SK-N-SH treated with all-trans-retinoic acid at 6 μM for 48 hours (cell line): ENCODE measurements around the gene UBASH3A.

Experiments
- ATAC-seq: fragments of 200-7000 bp; cut with Tn5 transposase; 3 replicates; pipeline ENCODE4 v1.9.1; 2020; ENCODE audit warnings: mild to moderate bottlenecking, moderate library complexity
- ARNTL ChIP-seq: fragments of 450-650 bp; formaldehyde crosslinking; IDR thresholded peaks from 2 replicates; pipeline ENCODE4 v1.5.0; 2020; ENCODE audit warnings: low read depth, mild to moderate bottlenecking, moderate library complexity, borderline replicate concordance
- BACH2 ChIP-seq: fragments of 250-450 bp; sonication (Bioruptor Pico); IDR thresholded peaks from 2 replicates; pipeline ENCODE4 v1.9.0; 2021; ENCODE audit warnings: mild to moderate bottlenecking, borderline replicate concordance
- CSDC2 ChIP-seq: fragments of 250-450 bp; sonication (Bioruptor Pico); IDR thresholded peaks from 2 replicates; pipeline ENCODE4 v1.5.0; 2020; ENCODE audit warnings: mild to moderate bottlenecking, moderate library complexity
- ESRRG ChIP-seq: fragments of 250-450 bp; sonication (Bioruptor Pico); IDR thresholded peaks from 2 replicates; pipeline ENCODE4 v1.6.1; 2021; ENCODE audit warnings: mild to moderate bottlenecking
- GLIS3 ChIP-seq: fragments of 250-450 bp; sonication (Bioruptor Pico); IDR thresholded peaks from 2 replicates; pipeline ENCODE4 v1.5.0; 2020; ENCODE audit warnings: mild to moderate bottlenecking, moderate library complexity
- ISL1 ChIP-seq: fragments of 250-450 bp; sonication (Bioruptor Pico); IDR thresholded peaks from 2 replicates; pipeline ENCODE4 v2.1.2; 2022; ENCODE audit warnings: mild to moderate bottlenecking, moderate library complexity
- POU6F1 ChIP-seq: fragments of 250-450 bp; sonication (Bioruptor Pico); IDR thresholded peaks from 2 replicates; pipeline ENCODE4 v1.8.0; 2021; ENCODE audit warnings: low read depth, mild to moderate bottlenecking, moderate library complexity, borderline replicate concordance
- PPARA ChIP-seq: fragments of 250-450 bp; sonication (Bioruptor Pico); IDR thresholded peaks from 2 replicates; pipeline ENCODE4 v1.5.0; 2020; ENCODE audit warnings: mild to moderate bottlenecking, borderline replicate concordance
- RARB ChIP-seq: fragments of 250-450 bp; sonication (Bioruptor Pico); IDR thresholded peaks from 2 replicates; pipeline ENCODE4 v1.8.0; 2021; ENCODE audit warnings: mild to moderate bottlenecking, moderate library complexity
- SNAI2 ChIP-seq: fragments of 250-450 bp; sonication (Bioruptor Pico); IDR thresholded peaks from 2 replicates; pipeline ENCODE4 v1.5.0; 2020; ENCODE audit warnings: mild to moderate bottlenecking, moderate library complexity
- TCF4 ChIP-seq: fragments of 250-450 bp; sonication (Bioruptor Pico); IDR thresholded peaks from 2 replicates; pipeline ENCODE4 v1.8.0; 2021; ENCODE audit warnings: mild to moderate bottlenecking, moderate library complexity, borderline replicate concordance
- TOX ChIP-seq: fragments of 250-450 bp; sonication (Bioruptor Pico); IDR thresholded peaks from 2 replicates; pipeline ENCODE4 v1.8.0; 2021; ENCODE audit warnings: mild to moderate bottlenecking, moderate library complexity, borderline replicate concordance
- TSHZ2 ChIP-seq: fragments of 250-450 bp; sonication (Bioruptor Pico); IDR thresholded peaks from 2 replicates; pipeline ENCODE4 v1.5.0; 2020; ENCODE audit warnings: mild to moderate bottlenecking, moderate library complexity
- ZC3H10 ChIP-seq: fragments of 250-450 bp; sonication (Bioruptor Pico); IDR thresholded peaks from 2 replicates; pipeline ENCODE4 v1.5.1; 2021; ENCODE audit warnings: mild to moderate bottlenecking, moderate library complexity
- ZFP3 ChIP-seq: fragments of 250-450 bp; sonication (Bioruptor Pico); IDR thresholded peaks from 2 replicates; pipeline ENCODE4 v1.5.0; 2020; ENCODE audit warnings: mild to moderate bottlenecking, moderate library complexity
- ZFP30 ChIP-seq: fragments of 450-650 bp; formaldehyde crosslinking; IDR thresholded peaks from 2 replicates; pipeline ENCODE4 v1.5.0; 2022; ENCODE audit warnings: mild to moderate bottlenecking, moderate library complexity
- ZNF565 ChIP-seq: fragments of 450-650 bp; formaldehyde crosslinking; conservative IDR thresholded peaks from 2 replicates; pipeline ENCODE4 v1.5.0; 2020; ENCODE audit warnings: low read depth, mild to moderate bottlenecking, moderate library complexity
- ZNF70 ChIP-seq: fragments of 450-650 bp; formaldehyde crosslinking; IDR thresholded peaks from 2 replicates; pipeline ENCODE4 v1.5.0; 2020; ENCODE audit warnings: mild to moderate bottlenecking, moderate library complexity
- ZNF8 ChIP-seq: fragments of 450-650 bp; formaldehyde crosslinking; IDR thresholded peaks from 2 replicates; pipeline ENCODE4 v1.5.0; 2020; ENCODE audit warnings: mild to moderate bottlenecking, moderate library complexity
- TF ChIP-seq, protein P1 (sequence below): fragments of 250-450 bp; sonication (Bioruptor Pico); IDR thresholded peaks from 2 replicates; pipeline ENCODE4 v1.5.1; 2020; ENCODE audit warnings: low read depth, mild to moderate bottlenecking, moderate library complexity
- TF ChIP-seq, protein P2 (sequence below): fragments of 250-450 bp; sonication (Bioruptor Pico); IDR thresholded peaks from 2 replicates; pipeline ENCODE4 v1.8.0; 2020; ENCODE audit warnings: mild to moderate bottlenecking, moderate library complexity, borderline replicate concordance
- TF ChIP-seq, protein P3 (sequence below): fragments of 250-450 bp; sonication (Bioruptor Pico); IDR thresholded peaks from 2 replicates; pipeline ENCODE4 v1.5.1; 2021; ENCODE audit warnings: mild to moderate bottlenecking, moderate library complexity

UBASH3A gene

GRCh38 chr21:42424914-42425541 lies 21.3 kb downstream of the UBASH3A start:
- TF ChIP-seq TCF4 (CRISPR knock-in tag) (no peak), ZC3H10 (CRISPR knock-in tag) (no peak), ESRRG (CRISPR knock-in tag) (no peak), ZNF565 (no peak), CSDC2 (CRISPR knock-in tag) (no peak), ZNF70 (CRISPR knock-in tag) (no peak)
- TF ChIP-seq, protein P1, sequence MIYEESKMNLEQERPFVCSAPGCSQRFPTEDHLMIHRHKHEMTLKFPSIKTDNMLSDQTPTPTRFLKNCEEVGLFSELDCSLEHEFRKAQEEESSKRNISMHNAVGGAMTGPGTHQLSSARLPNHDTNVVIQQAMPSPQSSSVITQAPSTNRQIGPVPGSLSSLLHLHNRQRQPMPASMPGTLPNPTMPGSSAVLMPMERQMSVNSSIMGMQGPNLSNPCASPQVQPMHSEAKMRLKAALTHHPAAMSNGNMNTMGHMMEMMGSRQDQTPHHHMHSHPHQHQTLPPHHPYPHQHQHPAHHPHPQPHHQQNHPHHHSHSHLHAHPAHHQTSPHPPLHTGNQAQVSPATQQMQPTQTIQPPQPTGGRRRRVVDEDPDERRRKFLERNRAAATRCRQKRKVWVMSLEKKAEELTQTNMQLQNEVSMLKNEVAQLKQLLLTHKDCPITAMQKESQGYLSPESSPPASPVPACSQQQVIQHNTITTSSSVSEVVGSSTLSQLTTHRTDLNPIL (CRISPR knock-in tag) = no peak
- ATAC-seq = no peak

DNA sequence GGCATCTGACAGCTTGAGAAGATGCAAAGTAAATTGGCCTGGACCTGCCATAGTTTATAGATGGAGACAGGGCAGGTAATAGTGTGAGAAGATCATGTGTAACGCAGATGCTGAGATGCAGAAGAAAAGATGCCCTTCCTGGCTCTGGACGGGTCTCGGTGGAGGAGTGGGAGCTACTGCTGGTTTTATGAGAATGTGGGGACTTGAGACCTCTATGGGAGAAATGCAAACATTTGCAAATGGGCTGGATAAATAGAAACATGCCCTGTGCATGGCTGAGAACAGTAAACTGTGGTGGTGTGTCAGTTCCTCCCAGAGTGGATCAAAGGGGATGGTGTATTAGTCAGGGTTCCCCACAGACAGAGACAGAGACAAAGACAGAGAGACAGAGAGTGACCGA lies 21.9 kb downstream of the UBASH3A start:
- ATAC-seq = no peak
- TF ChIP-seq PPARA (CRISPR knock-in tag) = no peak
- no peak for TF ChIP-seq ZFP3 (CRISPR knock-in tag)

DNA sequence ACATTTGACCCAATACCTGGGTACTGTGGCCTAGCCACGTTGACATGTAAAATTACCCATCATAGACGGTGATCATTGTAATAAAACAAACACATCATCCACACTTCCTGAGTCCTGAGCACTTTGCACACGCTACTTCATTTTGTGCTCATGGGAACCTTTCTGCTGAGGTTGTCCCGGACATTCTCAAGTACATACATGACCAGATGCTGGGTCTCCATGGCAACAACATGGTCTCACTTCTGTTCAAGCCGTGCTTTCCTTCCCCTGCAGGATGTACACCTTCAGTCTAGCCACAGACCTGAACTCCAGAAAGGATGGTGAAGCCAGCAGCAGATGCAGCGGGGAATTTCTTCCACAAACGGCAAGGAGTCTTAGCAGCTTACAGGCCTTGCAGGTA lies 22.7 kb downstream of the UBASH3A start:
- no peak for ATAC-seq
- TF ChIP-seq CSDC2 (CRISPR knock-in tag) (no peak), TOX (no peak), ZNF8 (CRISPR knock-in tag) (no peak), POU6F1 (CRISPR knock-in tag) (no peak), BACH2 (CRISPR knock-in tag) (no peak), ESRRG (CRISPR knock-in tag) (no peak), ZC3H10 (CRISPR knock-in tag) (no peak), ZNF565 (no peak), ZFP30 (no peak), PPARA (CRISPR knock-in tag) (no peak), TCF4 (CRISPR knock-in tag) (no peak), ISL1 (no peak), ZNF70 (CRISPR knock-in tag) (no peak), RARB (CRISPR knock-in tag) (no peak), ARNTL (no peak), ZFP3 (CRISPR knock-in tag) (no peak), SNAI2 (no peak)
- TF ChIP-seq, protein P2, sequence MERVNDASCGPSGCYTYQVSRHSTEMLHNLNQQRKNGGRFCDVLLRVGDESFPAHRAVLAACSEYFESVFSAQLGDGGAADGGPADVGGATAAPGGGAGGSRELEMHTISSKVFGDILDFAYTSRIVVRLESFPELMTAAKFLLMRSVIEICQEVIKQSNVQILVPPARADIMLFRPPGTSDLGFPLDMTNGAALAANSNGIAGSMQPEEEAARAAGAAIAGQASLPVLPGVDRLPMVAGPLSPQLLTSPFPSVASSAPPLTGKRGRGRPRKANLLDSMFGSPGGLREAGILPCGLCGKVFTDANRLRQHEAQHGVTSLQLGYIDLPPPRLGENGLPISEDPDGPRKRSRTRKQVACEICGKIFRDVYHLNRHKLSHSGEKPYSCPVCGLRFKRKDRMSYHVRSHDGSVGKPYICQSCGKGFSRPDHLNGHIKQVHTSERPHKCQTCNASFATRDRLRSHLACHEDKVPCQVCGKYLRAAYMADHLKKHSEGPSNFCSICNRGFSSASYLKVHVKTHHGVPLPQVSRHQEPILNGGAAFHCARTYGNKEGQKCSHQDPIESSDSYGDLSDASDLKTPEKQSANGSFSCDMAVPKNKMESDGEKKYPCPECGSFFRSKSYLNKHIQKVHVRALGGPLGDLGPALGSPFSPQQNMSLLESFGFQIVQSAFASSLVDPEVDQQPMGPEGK = no peak
- TF ChIP-seq, protein P1 (CRISPR knock-in tag) = no peak
- TF ChIP-seq, protein P3, sequence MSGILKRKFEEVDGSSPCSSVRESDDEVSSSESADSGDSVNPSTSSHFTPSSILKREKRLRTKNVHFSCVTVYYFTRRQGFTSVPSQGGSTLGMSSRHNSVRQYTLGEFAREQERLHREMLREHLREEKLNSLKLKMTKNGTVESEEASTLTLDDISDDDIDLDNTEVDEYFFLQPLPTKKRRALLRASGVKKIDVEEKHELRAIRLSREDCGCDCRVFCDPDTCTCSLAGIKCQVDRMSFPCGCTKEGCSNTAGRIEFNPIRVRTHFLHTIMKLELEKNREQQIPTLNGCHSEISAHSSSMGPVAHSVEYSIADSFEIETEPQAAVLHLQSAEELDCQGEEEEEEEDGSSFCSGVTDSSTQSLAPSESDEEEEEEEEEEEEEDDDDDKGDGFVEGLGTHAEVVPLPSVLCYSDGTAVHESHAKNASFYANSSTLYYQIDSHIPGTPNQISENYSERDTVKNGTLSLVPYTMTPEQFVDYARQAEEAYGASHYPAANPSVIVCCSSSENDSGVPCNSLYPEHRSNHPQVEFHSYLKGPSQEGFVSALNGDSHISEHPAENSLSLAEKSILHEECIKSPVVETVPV = no peak

DNA sequence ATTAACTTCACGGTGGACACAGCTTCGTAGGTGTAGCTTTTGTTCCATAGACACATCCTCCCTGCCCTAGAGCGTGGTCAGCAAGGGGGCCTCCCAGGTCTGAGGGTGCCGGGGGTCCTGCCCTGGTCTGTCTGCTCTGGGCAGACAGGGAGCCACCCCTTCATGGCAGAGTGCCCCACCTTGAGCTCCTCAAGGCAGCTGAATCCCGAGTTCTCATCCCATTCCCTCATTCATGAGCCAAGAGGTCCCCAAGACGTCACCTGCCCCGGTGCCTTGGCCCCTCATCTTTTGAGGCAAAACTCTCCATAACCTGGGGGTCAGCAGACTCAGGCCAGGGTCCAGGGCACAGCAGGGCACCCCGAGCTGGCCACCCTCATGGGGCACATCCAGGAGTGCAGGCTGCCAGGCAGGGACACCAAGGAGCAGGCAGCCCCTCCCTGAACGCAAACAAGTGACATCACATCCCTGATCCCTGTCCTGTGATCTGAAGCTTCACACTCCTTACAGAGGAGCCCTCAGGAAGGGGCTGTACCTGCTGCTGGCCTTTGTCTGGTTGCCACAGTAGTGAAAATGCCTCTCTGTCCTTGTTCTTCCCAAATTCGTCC lies 23.3 kb downstream of the UBASH3A start:
- no peak for ATAC-seq
- no peak for TF ChIP-seq ZNF565
- TF ChIP-seq ARNTL = no peak
- TF ChIP-seq GLIS3 (CRISPR knock-in tag) = no peak
- no peak for TF ChIP-seq ZNF70 (CRISPR knock-in tag)
- TF ChIP-seq BACH2 (CRISPR knock-in tag) = no peak
- TF ChIP-seq ZFP3 (CRISPR knock-in tag) = no peak
- TF ChIP-seq RARB (CRISPR knock-in tag) = no peak
- TF ChIP-seq, protein P3 = no peak
- no peak for TF ChIP-seq TSHZ2
- TF ChIP-seq ZNF8 (CRISPR knock-in tag) = no peak
